Tibial nerve (tissue), 3 donors: Measurements from ENCODE around the gene ZBTB20.

ENCODE experiments used
- POLR2A ChIP-seq, 2 donors: fragments of 450-650 bp; IDR thresholded peaks; one replicate each; pipeline ENCODE4 v1.6.1; 2017; ENCODE audit warnings: antibody characterized with exemption in 2 of 2, mild to moderate bottlenecking in 2 of 2, moderate library complexity in 2 of 2
- TF ChIP-seq, protein P1 (sequence below), 5 experiments: fragments of 200-600 bp in 3 of 5; fragments of 450-650 bp in 2 of 5; sonication (generic) in 3 of 5; IDR thresholded peaks; one replicate each; pipeline ENCODE4 v1.5.1; 2016 to 2019; ENCODE audit warnings: antibody characterized with exemption in 5 of 5, mild to moderate bottlenecking in 3 of 5, moderate library complexity in 2 of 5

GRCh38 chr3:115095236-115095635 lies 51.9 kb downstream of the ZBTB20 start:
- TF ChIP-seq, protein P1, sequence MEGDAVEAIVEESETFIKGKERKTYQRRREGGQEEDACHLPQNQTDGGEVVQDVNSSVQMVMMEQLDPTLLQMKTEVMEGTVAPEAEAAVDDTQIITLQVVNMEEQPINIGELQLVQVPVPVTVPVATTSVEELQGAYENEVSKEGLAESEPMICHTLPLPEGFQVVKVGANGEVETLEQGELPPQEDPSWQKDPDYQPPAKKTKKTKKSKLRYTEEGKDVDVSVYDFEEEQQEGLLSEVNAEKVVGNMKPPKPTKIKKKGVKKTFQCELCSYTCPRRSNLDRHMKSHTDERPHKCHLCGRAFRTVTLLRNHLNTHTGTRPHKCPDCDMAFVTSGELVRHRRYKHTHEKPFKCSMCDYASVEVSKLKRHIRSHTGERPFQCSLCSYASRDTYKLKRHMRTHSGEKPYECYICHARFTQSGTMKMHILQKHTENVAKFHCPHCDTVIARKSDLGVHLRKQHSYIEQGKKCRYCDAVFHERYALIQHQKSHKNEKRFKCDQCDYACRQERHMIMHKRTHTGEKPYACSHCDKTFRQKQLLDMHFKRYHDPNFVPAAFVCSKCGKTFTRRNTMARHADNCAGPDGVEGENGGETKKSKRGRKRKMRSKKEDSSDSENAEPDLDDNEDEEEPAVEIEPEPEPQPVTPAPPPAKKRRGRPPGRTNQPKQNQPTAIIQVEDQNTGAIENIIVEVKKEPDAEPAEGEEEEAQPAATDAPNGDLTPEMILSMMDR (IDR thresholded peaks at IDR 0.05): no peak
- TF ChIP-seq POLR2A (IDR thresholded peaks at IDR 0.05): no peak
